GM12874 (cell line): ENCODE measurements around the gene STX2.

Experiments used
- CTCF ChIP-seq: IDR thresholded peaks from 2 replicates; pipeline ENCODE4 v1.5.1; 2011; ENCODE audit warnings: low read depth, mild to moderate bottlenecking, control low read depth, low read length, moderate library complexity; ENCODE audit not compliant: insufficient read depth

The STX2 gene

GRCh38 chr12:130764073-130764472 is 75.0 kb downstream of the STX2 start:
- no peak for TF ChIP-seq CTCF

- TF ChIP-seq CTCF = no peak
Observed at GRCh38 chr12:130762319-130762675, 76.8 kb downstream of the STX2 start.

GRCh38 chr12:130761537-130762318 is 77.3 kb downstream of the STX2 start:
- peak; percentile 64 for TF ChIP-seq CTCF

GRCh38 chr12:130754234-130754901 is 84.7 kb downstream of the STX2 start:
- no peak for TF ChIP-seq CTCF

GRCh38 chr12:130752692-130753230 is 86.3 kb downstream of the STX2 start:
- TF ChIP-seq CTCF = no peak

- no peak for TF ChIP-seq CTCF
Observed at GRCh38 chr12:130748786-130749185, 90.3 kb downstream of the STX2 start.

GRCh38 chr12:130747867-130748740 is 90.9 kb downstream of the STX2 start:
- TF ChIP-seq CTCF = peak; percentile 90
